Endothelial cell of umbilical vein (primary cell): ENCODE data around the gene SBF1. TPM values are rescaled to one million over a fixed set of nuclear protein-coding genes. Genes with fewer than 3 reads are reported as not detected.

Experiments
- BruUV-seq: library from RNA; stranded (reverse); fragments of 400-500 nt; replicated peaks from 2 replicates; lab custom pipeline; 2021; lab: Mats Ljungman, UMichigan
- CTCF ChIA-PET: fragments of 300-600, 350-600 bp; sonication (Branson Sonifier 250); formaldehyde crosslinking; loops from one replicate; lab custom pipeline; 2021; ENCODE audit warnings: antibody characterized with exemption, inconsistent platforms; lab: Charles Lee
- POLR2A ChIA-PET: fragments of 300-600, 350-600 bp; sonication (Branson Sonifier 250); formaldehyde crosslinking; loops from one replicate; lab custom pipeline; 2021; ENCODE audit warnings: antibody characterized with exemption, inconsistent platforms; lab: Charles Lee
- DNase-seq: peaks from one replicate; pipeline ENCODE4 v3.0.0-alpha.2; 2011; ENCODE audit warnings: low read depth, low spot score
- FAIRE-seq: peaks from 2 replicates; lab custom pipeline; 2011; peaks lifted over from hg19 to GRCh38; lab: Jason Lieb, UNC
- H2AFZ ChIP-seq: 2 replicates; pipeline ENCODE4 v1.6.0; 2012; ENCODE audit warnings: low read depth, low read length, control low read depth, inconsistent platforms
- H3K27ac ChIP-seq: 2 replicates; pipeline ENCODE4 v1.5.1; 2011; ENCODE audit warnings: low read depth, mild to moderate bottlenecking, control low read depth, low read length, moderate library complexity; ENCODE audit not compliant: insufficient read depth
- H3K27me3 ChIP-seq, 2 experiments: 2 replicates each; pipeline versions ENCODE4 v1.6.0 to v1.6.1; 2011; ENCODE audit warnings: low read length in 2 of 2, mixed read lengths in 1 of 2; ENCODE audit not compliant: control insufficient read depth in 2 of 2, insufficient read depth in 2 of 2
- H3K36me3 ChIP-seq, 2 experiments: 2 replicates in 1 of 2; 3 replicates in 1 of 2; pipeline ENCODE4 v1.5.1; 2011; ENCODE audit warnings: low read length in 2 of 2, mild to moderate bottlenecking in 1 of 2, moderate library complexity in 1 of 2; ENCODE audit not compliant: control insufficient read depth in 2 of 2, insufficient read depth in 2 of 2; ENCODE audit errors: extremely low read depth in 1 of 2
- H3K4me1 ChIP-seq: 3 replicates; pipeline ENCODE4 v1.5.1; 2011; ENCODE audit warnings: mild to moderate bottlenecking, low read length; ENCODE audit not compliant: control insufficient read depth, insufficient read depth; ENCODE audit errors: extremely low read depth
- H3K4me2 ChIP-seq: 2 replicates; pipeline ENCODE4 v1.6.1; 2011; ENCODE audit warnings: low read length, control low read depth, mixed read lengths; ENCODE audit not compliant: insufficient read depth
- H3K4me3 ChIP-seq, 3 experiments: fragments of 200-600 bp in 1 of 3; sonication (generic), shearing (Covaris generic) in 1 of 3; replicated peaks in 1 of 3; 2 replicates each; pipeline ENCODE4 v1.5.1; 2011 to 2016; ENCODE audit warnings: control low read depth in 3 of 3, low read length in 3 of 3, mild to moderate bottlenecking in 2 of 3, inconsistent platforms in 1 of 3, low read depth in 1 of 3, moderate library complexity in 1 of 3; ENCODE audit not compliant: insufficient read depth in 1 of 3
- H3K79me2 ChIP-seq: 2 replicates; pipeline ENCODE4 v1.6.0; 2012; ENCODE audit warnings: low read length, inconsistent platforms; ENCODE audit not compliant: control insufficient read depth, insufficient read depth
- H3K9ac ChIP-seq: replicated peaks from 2 replicates; pipeline ENCODE3; 2011; ENCODE audit warnings: low read length, control low read depth; ENCODE audit not compliant: insufficient read depth; ENCODE audit errors: extremely low read depth
- H3K9me1 ChIP-seq: replicated peaks from 3 replicates; pipeline ENCODE4 v1.6.0; 2011; ENCODE audit warnings: mild to moderate bottlenecking, low read length; ENCODE audit not compliant: control insufficient read depth, insufficient read depth; ENCODE audit errors: extremely low read depth
- H3K9me3 ChIP-seq: replicated peaks from 2 replicates; pipeline ENCODE4 v1.5.1; 2012; ENCODE audit warnings: low read length, inconsistent platforms; ENCODE audit not compliant: control insufficient read depth, insufficient read depth
- H4K20me1 ChIP-seq: replicated peaks from 2 replicates; pipeline ENCODE3; 2011; ENCODE audit warnings: mild to moderate bottlenecking, low read length; ENCODE audit not compliant: control insufficient read depth, insufficient read depth; ENCODE audit errors: extremely low read depth
- CTCF ChIP-seq, 2 donors: IDR thresholded peaks; 1 replicate in 1 of 2; 2 replicates in 1 of 2; pipeline ENCODE4 v1.5.1; 2011; ENCODE audit warnings: low read length in 2 of 2, mild to moderate bottlenecking in 2 of 2, moderate library complexity in 2 of 2, control low read depth in 1 of 2, inconsistent platforms in 1 of 2, low read depth in 1 of 2; ENCODE audit not compliant: insufficient read depth in 1 of 2; ENCODE audit errors: extremely low read depth in 1 of 2
- EZH2 ChIP-seq: IDR thresholded peaks from 2 replicates; pipeline ENCODE4 v1.6.1; 2012; ENCODE audit warnings: borderline replicate concordance, low read depth, mild to moderate bottlenecking, moderate library complexity, low read length, inconsistent platforms; ENCODE audit not compliant: severe bottlenecking
- FOS ChIP-seq: IDR thresholded peaks from 2 replicates; pipeline ENCODE4 v1.6.1; 2011; ENCODE audit warnings: mild to moderate bottlenecking, low read length, moderate library complexity, borderline replicate concordance; ENCODE audit not compliant: insufficient read depth
- GATA2 ChIP-seq: IDR thresholded peaks from 2 replicates; pipeline ENCODE4 v1.7.0; 2011; ENCODE audit warnings: low read depth, mild to moderate bottlenecking, moderate library complexity, mixed read lengths, low read length; ENCODE audit not compliant: insufficient read length, insufficient read depth
- JUN ChIP-seq: IDR thresholded peaks from 2 replicates; pipeline ENCODE4 v1.6.1; 2011; ENCODE audit warnings: borderline replicate concordance, low read depth; ENCODE audit not compliant: insufficient read length, insufficient read depth
- MAX ChIP-seq: IDR thresholded peaks from 2 replicates; pipeline ENCODE4 v1.6.1; 2011; ENCODE audit not compliant: insufficient read depth, insufficient read length
- MYC ChIP-seq: IDR thresholded peaks from one replicate; pipeline ENCODE4 v1.6.1; 2011; ENCODE audit warnings: mild to moderate bottlenecking, low read depth, low read length
- POLR2A ChIP-seq: IDR thresholded peaks from 2 replicates; pipeline ENCODE4 v1.6.1; 2012; ENCODE audit warnings: low read depth, mild to moderate bottlenecking, control low read depth, low read length
- POLR2AphosphoS5 ChIP-seq: IDR thresholded peaks from 2 replicates; pipeline ENCODE4 v1.6.1; 2012; ENCODE audit warnings: low read depth, mild to moderate bottlenecking, control low read depth, low read length, moderate library complexity; ENCODE audit not compliant: insufficient read depth
- dilution Hi-C: fragments of 300-500 bp; cut with MboI; formaldehyde crosslinking; loops from one replicate; pipeline ENCODE4 v1.15.0; 2019; ENCODE audit warnings: low sequenced_read_pairs; ENCODE audit not compliant: extremely low pct_ligation_motif_present
- intact Hi-C: fragments of 100-400 bp; cut with micrococcal nuclease; formaldehyde crosslinking; loops from one replicate; pipeline ENCODE4 v1.10.0; 2022
- polyA plus RNA-seq, 4 experiments: library from polyadenylated mRNA; depleted of rRNA in 3 of 4; stranded (reverse) in 3 of 4; unstranded in 1 of 4; fragments of >200 nt; gene quantifications; 2 replicates each; pipeline versions ENCODE4 v1.2.1 to v1.2.3, GENCODE V29; 2011 to 2012; ENCODE audit warnings: missing spikeins in 1 of 4
- total RNA-seq: library from RNA; stranded (reverse); gene quantifications from 2 replicates; pipeline ENCODE4 v1.2.3, GENCODE V29; 2021

Gene SBF1
- total and polyA plus RNA-seq, 2 donors (not counting 3 experiments of a cell fraction or from before 2014, with no cell fraction given) = 36.3 to 68.6 TPM

- intact Hi-C loops = no loop called here
- TF ChIP-seq GATA2 = no peak
- Histone ChIP-seq H3K4me2 (no peak overlapping the region), H3K27ac (no peak overlapping the region), H2AFZ (no peak overlapping the region), H3K27me3 (no peaks in the 10 kb centered on the region), H3K9me3 (no peaks in the 10 kb centered on the region), H3K4me1 (no peaks in the 10 kb centered on the region), H4K20me1 (no peaks in the 10 kb centered on the region), H3K79me2 (no peaks in the 10 kb centered on the region), H3K9me1 (no peaks in the 10 kb centered on the region), H3K9ac (no peak overlapping the region), H3K4me3 (no peak overlapping the region), H3K36me3 (peaks cover 0 to 58% of the 10 kb centered on the region in 2 experiments)
- POLR2A ChIA-PET = no interaction called here
- CTCF ChIA-PET = no interaction called here
- BruUV-seq = no TSS peak
- FAIRE-seq (no peak), DNase-seq (no peak)
- dilution Hi-C loops = no loop called here
Measured at GRCh38 chr22:50436015-50436830, 38.6 kb downstream of the SBF1 start.

- intact Hi-C loops (no loop called here), dilution Hi-C loops (no loop called here)
- ChIA-PET CTCF (no interaction called here), POLR2A (no interaction called here)
- Histone ChIP-seq H3K9me3 (no peaks in the 10 kb centered on the region), H3K36me3 (peaks cover 2 to 61% of the 10 kb centered on the region in 2 experiments), H3K4me3 (no peak overlapping the region), H3K27me3 (no peaks in the 10 kb centered on the region), H2AFZ (no peak overlapping the region), H3K4me2 (no peak overlapping the region), H3K4me1 (no peaks in the 10 kb centered on the region), H3K9me1 (no peaks in the 10 kb centered on the region), H4K20me1 (no peaks in the 10 kb centered on the region), H3K27ac (no peak overlapping the region), H3K9ac (no peak overlapping the region), H3K79me2 (no peaks in the 10 kb centered on the region)
- TF ChIP-seq MAX (no peak), JUN (no peak), POLR2A (no peak), FOS (no peak), EZH2 (no peak), CTCF (IDR thresholded peaks at IDR 0.05; ENCODE audit: extremely low read depth in 1 of 2, insufficient read depth in 1 of 2, low read depth in 1 of 2, low read length in 2 of 2) (no peak), GATA2 (no peak), POLR2AphosphoS5 (no peak), MYC (no peak)
- FAIRE-seq (no peak), DNase-seq (no peak)
- BruUV-seq = no TSS peak
Measured at GRCh38 chr22:50435291-50436014, 39.4 kb downstream of the SBF1 start.
